OCI-LY7 (cell line): ENCODE results near the gene C1orf198. TPM values are rescaled to one million over a fixed set of nuclear protein-coding genes. Genes with fewer than 3 reads are reported as not detected.
A peak's percentile ranks its signal among the peaks of the same experiment; 100 is the strongest.

ENCODE experiments used
- BruUV-seq: library from RNA; stranded (reverse); fragments of 400-500 nt; replicated peaks from 2 replicates; lab custom pipeline; 2021; lab: Mats Ljungman, UMichigan
- CTCF ChIA-PET: fragments of 300-600 bp; sonication (Branson Sonifier 250); formaldehyde crosslinking; loops from one replicate; lab custom pipeline; 2022; ENCODE audit warnings: antibody characterized with exemption; ENCODE audit not compliant: unreplicated experiment; lab: Charles Lee
- POLR2A ChIA-PET: fragments of 300-600 bp; sonication (Branson Sonifier 250); formaldehyde crosslinking; loops from one replicate; lab custom pipeline; 2022; ENCODE audit warnings: antibody characterized with exemption; lab: Charles Lee
- DNase-seq: peaks from one replicate; pipeline ENCODE4 v3.0.0-alpha.2; 2015; ENCODE audit warnings: low spot score
- H2AFZ ChIP-seq: fragments of 200-600 bp; sonication (generic), shearing (Covaris generic); 2 replicates; pipeline ENCODE4 v1.6.1; 2014; ENCODE audit warnings: mild to moderate bottlenecking, antibody characterized with exemption, low read length, moderate library complexity
- H3K27ac ChIP-seq: fragments of 200-600 bp; sonication (generic); 2 replicates; pipeline ENCODE4 v1.5.1; 2014; ENCODE audit warnings: mixed run types, low read depth, mild to moderate bottlenecking, moderate library complexity, low read length, inconsistent platforms; ENCODE audit not compliant: poor library complexity, severe bottlenecking
- H3K36me3 ChIP-seq: fragments of 200-600 bp; sonication (generic); 2 replicates; pipeline ENCODE4 v1.6.1; 2014; ENCODE audit warnings: mild to moderate bottlenecking, antibody characterized with exemption, low read length, moderate library complexity, mixed read lengths; ENCODE audit not compliant: insufficient read depth
- H3K4me1 ChIP-seq: fragments of 200-600 bp; sonication (generic); 2 replicates; pipeline ENCODE4 v1.5.1; 2014; ENCODE audit warnings: mild to moderate bottlenecking, low read length; ENCODE audit not compliant: insufficient read depth, poor library complexity, severe bottlenecking
- H3K4me2 ChIP-seq: fragments of 200-600 bp; sonication (generic); 2 replicates; pipeline ENCODE4 v1.6.1; 2014; ENCODE audit warnings: mild to moderate bottlenecking, low read length
- H3K4me3 ChIP-seq: fragments of 200-600 bp; sonication (generic); 2 replicates; pipeline ENCODE4 v1.5.1; 2014; ENCODE audit warnings: mild to moderate bottlenecking, low read depth, low read length; ENCODE audit not compliant: poor library complexity, severe bottlenecking
- H3K79me2 ChIP-seq: fragments of 200-600 bp; sonication (generic); 2 replicates; pipeline ENCODE4 v1.6.1; 2016; ENCODE audit warnings: low read depth, mild to moderate bottlenecking, low read length, moderate library complexity, mixed read lengths; ENCODE audit not compliant: insufficient read depth
- H3K9me2 ChIP-seq: fragments of 200-600 bp; sonication (generic); 2 replicates; pipeline ENCODE4 v1.6.1; 2016; ENCODE audit warnings: mild to moderate bottlenecking, low read length, mixed read lengths; ENCODE audit not compliant: insufficient read depth
- H3K9me3 ChIP-seq: fragments of 200-600 bp; sonication (generic); 2 replicates; pipeline ENCODE4 v1.6.1; 2014; ENCODE audit warnings: mild to moderate bottlenecking, mixed run types, low read length, mixed read lengths
- H4K20me1 ChIP-seq: fragments of 200-600 bp; sonication (generic); 2 replicates; pipeline ENCODE4 v1.6.1; 2014; ENCODE audit warnings: mild to moderate bottlenecking, antibody characterized with exemption, low read length, moderate library complexity, mixed read lengths; ENCODE audit not compliant: insufficient read depth
- CTCF ChIP-seq: fragments of 200-600 bp; sonication (generic); conservative IDR thresholded peaks from 2 replicates; pipeline ENCODE4 v1.5.1; 2014; ENCODE audit warnings: mild to moderate bottlenecking, antibody characterized with exemption, low read length, moderate library complexity, mixed read lengths
- EZH2phosphoT487 ChIP-seq: fragments of 200-600 bp; sonication (generic); IDR thresholded peaks from 2 replicates; pipeline ENCODE4 v1.6.1; 2018; ENCODE audit warnings: low read depth, borderline replicate concordance, mild to moderate bottlenecking, mixed run types, antibody characterized with exemption, low read length, moderate library complexity, mixed read lengths
- intact Hi-C: fragments of 100-400 bp; cut with micrococcal nuclease; formaldehyde crosslinking; loops from one replicate; pipeline ENCODE4 v1.10.0; 2022; ENCODE audit not compliant: unreplicated experiment
- total RNA-seq, 2 experiments: library from RNA; depleted of rRNA in 1 of 2; stranded (reverse); fragments of >200 nt in 1 of 2; shearing (Covaris generic) in 1 of 2; gene quantifications; 2 replicates each; pipeline ENCODE4 v1.2.3, GENCODE V29; 2014 to 2022

C1orf198 gene
- total RNA-seq, 2 experiments from 2014 or later, result 5.7 to 6.5 TPM

GRCh38 chr1:230807561-230808280 lies 60.6 kb downstream of the C1orf198 start:
- no peaks in the 10 kb centered on the region for H4K20me1 ChIP-seq
- no peaks in the 10 kb centered on the region for H3K4me1 ChIP-seq
- ChIA-PET POLR2A (no interaction called here), CTCF (no interaction called here)
- DNase-seq, result no peak
- H3K36me3 ChIP-seq, result no peaks in the 10 kb centered on the region
- no TSS peak for BruUV-seq
- TF ChIP-seq EZH2phosphoT487, result no peak
- no peak for TF ChIP-seq CTCF
- intact Hi-C loops, result no loop called here
- H3K4me3 ChIP-seq, result no peak overlapping the region
- no peaks in the 10 kb centered on the region for H3K79me2 ChIP-seq
- no peak overlapping the region for H3K27ac ChIP-seq
- 0 out of 2 replicates have a peak, but pooled peaks cover 2% of the 10 kb centered on the region for H3K9me3 ChIP-seq
- H3K9me2 ChIP-seq, result no peaks in the 10 kb centered on the region
- H2AFZ ChIP-seq, result 0 out of 2 replicates have a peak overlapping the region, but pooled peaks have one; percentile 4
- H3K4me2 ChIP-seq, result no peak overlapping the region

GRCh38 chr1:230807029-230807428 lies 61.3 kb downstream of the C1orf198 start:
- H4K20me1 ChIP-seq, result no peaks in the 10 kb centered on the region
- H3K4me3 ChIP-seq, result no peak overlapping the region
- TF ChIP-seq CTCF, result no peak
- TF ChIP-seq EZH2phosphoT487, result no peak
- H3K9me2 ChIP-seq, result no peaks in the 10 kb centered on the region
- no peaks in the 10 kb centered on the region for H3K4me1 ChIP-seq
- DNase-seq, result no peak
- no peaks in the 10 kb centered on the region for H3K9me3 ChIP-seq
- CTCF ChIA-PET, result no interaction called here
- POLR2A ChIA-PET, result no interaction called here
- intact Hi-C loops, result no loop called here
- H3K36me3 ChIP-seq, result no peaks in the 10 kb centered on the region
- no peaks in the 10 kb centered on the region for H3K79me2 ChIP-seq
- no TSS peak for BruUV-seq
- no peak overlapping the region for H3K4me2 ChIP-seq
- no peak overlapping the region for H3K27ac ChIP-seq
- H2AFZ ChIP-seq, result no peak overlapping the region

- no TSS peak for BruUV-seq
- Histone ChIP-seq H3K79me2 (no peaks in the 10 kb centered on the region), H3K4me1 (no peaks in the 10 kb centered on the region), H3K4me3 (no peak overlapping the region), H3K9me3 (no peaks in the 10 kb centered on the region), H4K20me1 (no peaks in the 10 kb centered on the region), H3K27ac (no peak overlapping the region), H2AFZ (no peak overlapping the region), H3K9me2 (no peaks in the 10 kb centered on the region), H3K4me2 (no peak overlapping the region), H3K36me3 (no peaks in the 10 kb centered on the region)
- POLR2A ChIA-PET, result interaction anchor here (0.6 to 1.0 kb wide), 2 partner anchors 23 to 452 kb away, joined by 3 to 5 read pairs; no protein-coding TSS in a partner anchor
- no peak for DNase-seq
- intact Hi-C loops, result no loop called here
- TF ChIP-seq CTCF (no peak), EZH2phosphoT487 (no peak)
- CTCF ChIA-PET, result no interaction called here
These were observed 61.8 kb downstream of the C1orf198 start for GRCh38 chr1:230806552-230806951.
